Ascending aorta (tissue), 2 donors: ENCODE data around the gene TYMP. TPM values are rescaled to one million over a fixed set of nuclear protein-coding genes. Genes with fewer than 3 reads are reported as not detected.
A peak's percentile ranks its signal among the peaks of the same experiment; 100 is the strongest.

Experiments
- DNase-seq, 2 donors: peaks; one replicate each; pipeline ENCODE4 v3.0.0-alpha.2; 2019; ENCODE audit warnings: low spot score in 2 of 2
- H3K27ac ChIP-seq, 2 donors: fragments of 200-600 bp; sonication (generic); one replicate each; pipeline ENCODE4 v1.5.1; 2016 to 2017; ENCODE audit warnings: mild to moderate bottlenecking in 1 of 2
- H3K27me3 ChIP-seq: fragments of 200-600 bp; sonication (generic); one replicate; pipeline ENCODE4 v1.5.1; 2017
- H3K36me3 ChIP-seq, 2 donors: fragments of 200-600 bp; sonication (generic); one replicate each; pipeline ENCODE4 v1.5.1; 2016
- H3K4me1 ChIP-seq, 2 donors: fragments of 200-600 bp; sonication (generic); one replicate each; pipeline ENCODE4 v1.5.1; 2016 to 2017; ENCODE audit warnings: mild to moderate bottlenecking in 1 of 2
- H3K4me3 ChIP-seq, 2 donors: fragments of 200-600 bp; sonication (generic); one replicate each; pipeline ENCODE4 v1.5.1; 2016 to 2017; ENCODE audit warnings: mild to moderate bottlenecking in 1 of 2
- H3K9me3 ChIP-seq, 2 donors: fragments of 200-600 bp; sonication (generic); one replicate each; pipeline ENCODE4 v1.5.1; 2016
- CTCF ChIP-seq, 3 experiments: fragments of 200-600 bp in 2 of 3; fragments of 450-650 bp in 1 of 3; sonication (generic) in 2 of 3; IDR thresholded peaks; one replicate each; pipeline ENCODE4 v1.5.1; 2016 to 2019; ENCODE audit warnings: antibody characterized with exemption in 3 of 3, mild to moderate bottlenecking in 1 of 3, moderate library complexity in 1 of 3
- intact Hi-C: fragments of 100-400 bp; cut with DNase I; formaldehyde crosslinking; loops from one replicate; pipeline ENCODE4 v1.15.1; 2023
- total RNA-seq: library from RNA; depleted of rRNA; stranded (reverse); fragments of >200 nt; gene quantifications from one replicate; pipeline ENCODE4 v1.1.0, GENCODE V29; 2016

TYMP gene
- total RNA-seq, 1 donor from 2014 or later: 150 TPM

DNA sequence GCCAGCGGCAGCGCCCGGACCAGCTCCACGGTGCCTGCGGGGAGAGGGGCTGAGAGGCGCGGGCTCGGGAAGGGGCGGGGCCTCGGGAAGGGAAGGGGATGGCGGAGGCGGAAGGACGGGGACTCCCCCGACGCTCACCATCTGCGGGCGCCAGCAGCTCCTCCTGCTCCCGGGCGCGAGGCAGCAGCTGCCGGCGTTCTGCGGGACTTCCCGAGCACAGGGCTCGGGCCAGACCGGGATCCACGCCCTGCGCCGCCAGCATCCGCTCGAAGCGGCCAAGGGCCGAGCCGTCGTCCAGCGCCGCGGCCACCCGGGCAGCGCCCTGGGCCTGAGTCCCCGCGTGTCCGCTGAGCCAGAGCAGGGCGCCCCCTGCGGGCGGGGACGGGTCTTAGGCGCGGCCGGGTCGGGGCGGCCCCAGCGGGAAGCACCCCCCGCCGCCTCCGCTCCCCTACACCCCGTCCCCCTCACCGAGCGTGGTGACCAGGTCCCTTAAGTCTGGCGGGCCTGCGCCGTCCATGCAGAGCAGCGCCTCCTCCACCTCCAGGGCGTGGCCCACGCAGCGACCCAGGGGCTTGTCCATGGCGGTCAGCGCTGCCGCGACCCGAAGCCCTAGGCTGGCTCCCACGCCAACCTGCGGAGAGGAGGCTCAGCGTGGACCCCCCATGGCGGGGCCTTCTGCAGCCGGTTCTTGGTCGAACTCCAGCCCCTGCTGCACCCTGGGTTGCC lies 3.5 kb downstream of the TYMP start:
- peak overlapping the region; percentile 85 to 93 for H3K27ac ChIP-seq
- TF ChIP-seq CTCF (IDR thresholded peaks at IDR 0.05): peak; percentile 38 to 57 (median 48)
- peaks cover 8 to 28% of the 10 kb centered on the region in 2 donors for H3K4me1 ChIP-seq
- H3K27me3 ChIP-seq: peaks cover 3% of the 10 kb centered on the region
- H3K4me3 ChIP-seq: peak overlapping the region; percentile 75 to 79
- DNase-seq: peak in 1 of 2 donors; percentile 87
- no peaks in the 10 kb centered on the region for H3K9me3 ChIP-seq
- H3K36me3 ChIP-seq: peaks cover 8 to 29% of the 10 kb centered on the region in 2 donors
- intact Hi-C loops: loop anchor here (1.0 to 5.0 kb wide), 2 partner anchors 36 to 101 kb away; partner anchors contain the start of genes ARSA and SYCE3

DNA sequence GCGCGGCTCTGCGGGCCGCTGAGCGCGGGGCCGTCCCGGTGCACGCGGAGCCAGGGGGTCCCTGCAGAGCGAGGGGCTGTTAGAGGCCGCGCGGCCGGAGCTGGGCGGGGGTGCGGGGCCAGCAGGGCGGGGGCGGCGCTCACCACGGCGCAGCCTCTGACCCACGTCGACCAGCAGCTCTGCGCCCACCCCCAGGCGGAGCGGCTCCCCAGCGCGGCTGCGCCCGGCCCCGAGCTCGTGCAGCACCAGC lies 4.0 kb downstream of the TYMP start:
- no peaks in the 10 kb centered on the region for H3K9me3 ChIP-seq
- DNase-seq: no peak
- no peak for TF ChIP-seq CTCF (IDR thresholded peaks at IDR 0.05)
- H3K27ac ChIP-seq: peak overlapping the region; percentile 85 to 93
- peaks cover 6 to 23% of the 10 kb centered on the region in 2 donors for H3K4me1 ChIP-seq
- intact Hi-C loops: loop anchor here (1.0 to 5.0 kb wide), 4 partner anchors 17 to 102 kb away; partner anchors contain the start of genes ARSA, CHKB, NCAPH2 and SYCE3
- H3K27me3 ChIP-seq: no peaks in the 10 kb centered on the region
- peaks cover 13 to 34% of the 10 kb centered on the region in 2 donors for H3K36me3 ChIP-seq
- H3K4me3 ChIP-seq: peak overlapping the region; percentile 75 to 79

GRCh38 chr22:50525104-50525857 lies 4.5 kb downstream of the TYMP start, which contains the start of gene SCO2:
TSS of gene SCO2 (minus strand) at chr22:50525598. CDS start at chr22:50524411, 1,187 bp downstream.
- DNase-seq: peak; percentile 77 to 97
- Histone ChIP-seq H3K27ac (peak within 1 kb of the TSS; percentile 85 to 93), H3K4me3 (peak within 1 kb of the TSS; percentile 75 to 79), H3K27me3 (no peaks in the 10 kb centered on the region), H3K4me1 (peaks cover 6 to 19% of the 10 kb centered on the region in 2 donors), H3K9me3 (no peaks in the 10 kb centered on the region), H3K36me3 (peaks cover 13 to 35% of the 10 kb centered on the region in 2 donors)
- intact Hi-C loops: loop anchor here (1.0 to 5.0 kb wide), 3 partner anchors 17 to 102 kb away; partner anchors contain the start of genes ARSA, CHKB and NCAPH2
- peak; percentile 47 to 54 (median 54) for TF ChIP-seq CTCF (IDR thresholded peaks at IDR 0.05)

GRCh38 chr22:50524676-50525103 lies 5.1 kb downstream of the TYMP start:
- Histone ChIP-seq H3K4me3 (peak overlapping the region; percentile 75 to 79), H3K4me1 (peaks cover 6 to 18% of the 10 kb centered on the region in 2 donors), H3K27ac (peak overlapping the region; percentile 85 to 93), H3K27me3 (no peaks in the 10 kb centered on the region), H3K9me3 (no peaks in the 10 kb centered on the region), H3K36me3 (peaks cover 14 to 35% of the 10 kb centered on the region in 2 donors)
- TF ChIP-seq CTCF (IDR thresholded peaks at IDR 0.05): no peak
- DNase-seq: no peak
- intact Hi-C loops: loop anchor here (1.0 to 5.0 kb wide), 3 partner anchors 16 to 103 kb away; partner anchors contain the start of genes ARSA, CHKB and NCAPH2

DNA sequence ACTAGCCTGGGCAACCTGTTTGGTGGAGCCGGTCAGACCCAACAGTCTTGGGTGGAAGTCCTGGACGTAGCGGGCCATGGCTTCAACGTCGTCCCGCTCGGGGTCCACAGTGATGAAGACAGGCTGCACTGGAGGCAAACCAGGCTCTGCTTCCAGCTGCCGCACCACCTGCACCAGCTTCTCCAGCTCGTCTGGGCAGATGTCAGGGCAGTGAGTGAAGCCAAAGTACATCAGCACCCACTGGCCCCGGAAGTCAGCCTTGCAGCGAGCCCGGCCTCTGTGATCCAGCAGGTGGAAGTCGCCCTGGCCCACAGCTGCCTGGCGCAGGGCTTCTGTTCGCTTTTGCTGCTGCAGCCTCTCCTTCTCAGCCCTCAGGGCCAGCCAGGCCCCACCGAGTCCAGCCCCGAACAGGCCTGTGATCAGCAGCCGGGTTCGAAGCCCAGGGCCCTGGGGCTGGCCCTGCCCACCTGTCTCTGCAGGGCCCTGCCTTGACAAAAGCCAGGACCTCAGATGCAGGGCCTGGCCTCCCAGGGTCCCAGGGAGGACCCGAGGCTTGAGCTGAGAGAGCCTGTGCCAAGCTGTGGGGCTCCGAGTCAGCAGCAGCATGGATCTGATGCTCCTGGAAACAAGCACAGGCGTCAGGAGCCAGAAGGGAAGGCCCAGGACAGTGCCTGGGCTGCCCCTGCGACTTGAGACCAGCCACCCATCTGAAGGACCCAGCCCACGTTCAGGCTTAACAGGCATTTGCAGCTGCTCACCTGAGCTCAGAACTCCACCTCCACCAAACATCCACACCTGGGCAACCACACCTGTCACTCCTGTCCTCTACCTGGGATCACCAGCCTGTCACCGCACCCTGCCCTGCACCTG lies 5.8 kb downstream of the TYMP start:
- DNase-seq: no peak
- no peak overlapping the region for H3K27ac ChIP-seq
- peaks cover 21 to 42% of the 10 kb centered on the region in 2 donors for H3K36me3 ChIP-seq
- H3K4me3 ChIP-seq: peak overlapping the region; percentile 75 to 79
- peaks cover 6 to 16% of the 10 kb centered on the region in 2 donors for H3K4me1 ChIP-seq
- intact Hi-C loops: no loop called here
- no peak for TF ChIP-seq CTCF (IDR thresholded peaks at IDR 0.05)
- H3K9me3 ChIP-seq: no peaks in the 10 kb centered on the region
- no peaks in the 10 kb centered on the region for H3K27me3 ChIP-seq
